ENCODE data around the gene PTTG1IP2.

PTTG1IP2 gene

DNA sequence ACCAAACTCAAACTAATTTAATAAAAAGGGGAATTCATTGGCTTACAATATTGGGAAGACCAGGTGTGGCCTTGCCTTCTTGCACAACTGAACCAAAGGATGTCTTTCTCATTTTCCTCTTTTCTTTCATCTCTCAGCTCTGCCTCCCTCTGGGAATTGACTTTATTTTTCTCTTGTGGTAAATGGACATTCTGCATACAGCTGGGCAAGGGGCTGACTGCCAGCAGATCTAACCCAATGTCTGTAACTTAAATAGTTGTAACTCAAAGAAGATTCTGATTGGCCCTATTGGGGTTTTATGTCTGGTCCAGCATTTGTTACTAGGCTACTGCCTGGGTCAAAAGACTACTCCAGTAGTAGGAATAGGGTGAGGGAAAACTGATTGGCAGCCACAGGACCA, 15.3 kb downstream of the PTTG1IP2 start:
- no peak for DNase-seq

DNA sequence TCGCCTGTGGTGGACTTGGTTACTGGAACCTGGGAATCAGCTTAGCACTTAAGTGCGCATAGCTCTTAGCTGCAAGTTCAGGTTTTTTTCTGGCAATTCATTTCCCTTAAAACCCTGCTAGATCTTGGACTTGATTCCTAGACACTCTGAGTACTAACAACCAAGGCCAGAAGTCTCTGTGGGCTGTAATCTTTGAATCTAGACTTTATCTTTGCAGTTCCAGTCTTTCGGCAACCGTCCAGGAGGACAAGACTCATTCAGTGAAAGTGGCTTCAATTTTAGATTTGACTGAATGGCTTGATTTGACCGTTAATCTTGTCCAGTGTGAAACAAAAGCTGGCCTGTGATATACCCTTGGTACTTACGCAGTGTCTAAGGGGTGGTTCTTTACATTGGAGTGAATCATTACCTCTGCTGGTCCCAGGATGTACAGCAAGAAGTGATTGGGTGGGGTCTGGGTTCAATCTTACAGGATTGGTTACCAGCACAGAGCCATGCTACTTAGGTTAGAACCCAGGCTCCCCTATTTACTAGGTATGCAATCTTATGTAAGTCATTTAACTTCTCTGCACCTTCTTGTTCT, 16.4 kb downstream of the PTTG1IP2 start:
- no peak for DNase-seq

DNA sequence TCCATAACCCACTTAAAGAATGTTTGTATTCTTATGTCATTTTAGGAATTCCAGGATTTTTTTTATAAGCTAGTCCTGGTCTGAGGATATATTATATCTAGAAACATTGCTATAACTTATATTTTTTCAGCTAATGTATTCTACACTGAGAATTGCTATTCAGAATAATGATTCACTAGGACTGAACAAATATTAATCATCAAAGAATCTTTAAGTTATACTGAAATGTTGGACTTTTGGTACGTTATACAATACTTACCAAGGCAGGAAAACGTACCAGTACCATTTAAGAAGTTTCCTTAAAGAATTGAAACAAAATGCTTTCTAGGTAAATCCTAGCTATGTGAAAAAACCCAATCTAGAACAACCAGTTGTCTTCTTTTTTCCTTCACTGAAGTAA, 18.4 kb downstream of the PTTG1IP2 start:
- no peak for DNase-seq

DNA sequence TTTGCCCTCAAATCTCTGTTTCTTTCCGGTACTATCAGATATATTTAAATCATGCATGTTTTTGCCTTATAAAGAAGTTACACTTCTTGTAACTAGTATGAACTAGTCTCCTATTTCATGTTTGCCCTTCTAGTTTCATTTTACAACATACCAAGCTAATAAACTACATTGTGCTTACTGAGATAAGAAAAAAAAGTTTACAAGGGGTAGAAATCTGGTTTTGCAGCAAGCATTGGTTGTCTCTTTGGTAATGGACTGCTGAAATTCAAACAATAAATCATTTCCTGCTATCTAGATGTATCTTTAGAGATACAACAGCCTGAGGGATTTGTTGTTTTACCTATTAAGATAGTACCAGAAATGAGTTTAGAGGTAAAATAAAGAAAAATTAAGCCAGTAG, 18.8 kb downstream of the PTTG1IP2 start:
- DNase-seq: no peak

DNA sequence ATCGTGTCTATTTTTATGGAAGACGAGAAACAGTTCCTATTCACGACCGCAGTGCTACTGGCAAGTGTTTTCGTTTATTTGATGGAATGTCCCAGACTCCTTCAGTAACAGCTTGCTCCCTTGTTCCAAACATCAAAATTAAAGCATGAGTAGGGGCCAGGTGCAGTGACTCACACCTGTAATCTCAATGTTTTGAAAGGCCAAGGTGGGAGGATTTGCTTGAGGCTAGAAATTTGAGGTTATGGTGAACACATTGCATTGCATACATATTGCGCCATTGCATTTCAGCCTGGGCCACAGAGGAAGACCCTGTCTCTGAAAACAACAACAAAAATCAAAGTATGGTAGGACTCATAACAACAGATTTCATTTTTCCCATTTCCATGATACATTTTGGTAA, 22.8 kb downstream of the PTTG1IP2 start:
- DNase-seq: no peak

DNA sequence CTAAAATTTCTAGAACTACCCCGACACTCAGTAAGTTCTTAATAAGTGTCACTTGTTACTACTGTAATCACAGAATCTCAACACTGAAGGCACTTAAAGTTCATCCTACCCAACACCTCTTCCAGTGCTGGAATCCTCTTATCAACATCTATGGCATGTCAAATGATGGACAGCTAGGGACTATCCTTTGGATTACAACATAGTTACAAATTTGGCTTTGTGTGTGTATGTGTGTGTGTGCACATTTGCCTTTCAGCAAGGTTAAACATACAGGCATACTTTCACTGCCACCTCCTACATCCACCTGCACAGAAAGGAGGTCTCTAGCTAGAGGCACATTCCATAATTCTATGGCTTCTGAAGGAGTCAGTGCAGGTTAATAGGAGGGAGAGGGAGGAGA, 25.8 kb downstream of the PTTG1IP2 start:
- no peak for DNase-seq

DNA sequence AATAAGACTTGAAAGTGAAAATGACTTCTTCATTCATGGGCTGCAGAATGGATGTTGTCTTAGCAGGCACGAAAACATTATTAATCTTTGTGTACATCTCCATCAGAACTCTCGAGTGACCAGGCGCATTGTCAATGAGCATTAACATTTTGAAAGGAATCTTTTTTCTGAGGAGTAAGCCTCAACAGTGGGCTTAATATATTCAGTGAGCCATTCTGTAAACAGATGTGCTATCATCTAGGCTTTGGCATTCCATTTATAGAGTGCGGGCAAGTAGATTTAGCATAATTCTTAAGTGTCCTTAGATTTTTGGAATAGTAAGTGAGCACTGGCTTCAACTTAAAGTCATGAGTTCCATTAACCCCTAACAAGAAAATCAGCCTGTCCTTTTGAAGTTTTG, 33.1 kb downstream of the PTTG1IP2 start:
- no peak for DNase-seq

DNA sequence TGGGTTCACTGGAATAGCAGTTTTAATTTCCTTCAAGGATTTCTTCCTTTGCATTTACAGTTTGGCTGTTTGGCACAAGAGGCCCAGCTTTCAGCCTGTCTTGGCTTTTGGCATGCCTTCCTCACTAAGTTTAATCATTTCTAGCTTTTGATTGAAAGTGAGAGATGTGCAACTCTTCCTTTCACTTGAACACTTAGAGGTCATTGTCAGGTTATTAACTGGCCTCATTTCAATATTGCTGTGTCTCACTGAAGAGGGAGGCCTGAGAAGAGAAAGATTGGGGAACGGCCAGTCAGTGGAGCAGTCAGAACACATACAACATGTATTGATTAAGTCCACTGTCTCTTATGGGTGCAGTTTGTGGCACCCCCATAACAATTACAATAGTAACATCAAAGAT, 33.9 kb downstream of the PTTG1IP2 start:
- no peak for DNase-seq

DNA sequence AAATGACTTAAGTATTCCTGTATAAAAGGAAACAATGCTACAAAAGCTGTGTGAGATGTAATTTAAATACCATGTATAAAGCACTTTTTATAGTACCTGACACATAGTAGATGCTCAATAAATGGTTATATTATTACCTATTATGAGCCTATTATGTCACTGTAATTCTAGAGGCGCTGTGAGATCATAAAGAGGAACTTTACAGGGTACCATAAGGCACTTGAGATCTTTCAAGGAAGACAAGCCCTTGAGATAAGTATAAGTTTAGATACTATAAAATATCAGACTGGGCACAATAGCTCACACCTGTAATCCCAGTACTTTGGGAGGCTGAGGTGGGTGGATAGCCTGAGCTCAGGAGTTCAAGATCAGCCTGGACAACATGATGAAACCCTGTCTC, 38.3 kb downstream of the PTTG1IP2 start:
- no peak for DNase-seq

DNA sequence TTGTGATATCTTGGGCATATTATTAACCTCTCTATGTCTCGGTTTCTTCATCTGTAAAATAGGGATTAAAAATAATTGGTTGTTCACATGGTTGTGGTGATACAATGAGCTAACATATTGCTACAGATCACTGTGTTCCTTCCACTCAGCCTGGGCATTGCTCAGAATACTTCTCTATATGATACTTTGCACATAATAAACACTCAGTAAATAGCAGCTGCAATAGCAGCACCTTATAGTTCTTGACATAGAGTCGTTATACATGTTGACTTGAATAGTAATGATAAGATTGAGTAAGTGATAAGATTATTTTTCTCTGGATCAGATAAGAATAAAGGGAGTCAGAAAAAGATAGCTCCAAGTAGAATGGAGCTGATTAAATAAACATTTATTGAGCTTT, 42.3 kb downstream of the PTTG1IP2 start:
- no peak for DNase-seq

DNA sequence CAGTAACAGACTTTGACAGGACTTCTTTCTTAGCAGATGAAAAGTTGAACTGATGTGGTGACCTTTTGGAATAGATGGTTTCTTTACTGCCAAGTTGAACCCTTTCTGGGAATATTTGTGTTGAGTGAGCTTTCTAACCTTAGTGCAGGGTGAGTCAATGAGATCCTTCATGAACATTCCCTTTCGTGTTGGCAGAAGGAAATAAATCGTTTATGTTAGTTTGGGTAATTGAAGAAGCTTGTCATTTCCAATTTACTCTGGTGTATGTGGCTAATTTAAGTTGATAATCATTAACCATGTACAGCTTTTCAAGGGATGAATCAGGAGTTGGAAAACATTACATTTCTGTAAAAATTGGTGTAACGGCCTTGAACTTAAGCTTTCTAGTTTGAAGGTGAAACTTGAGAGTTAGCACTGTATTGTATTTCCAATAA, 43.4 kb downstream of the PTTG1IP2 start:
- DNase-seq: no peak

DNA sequence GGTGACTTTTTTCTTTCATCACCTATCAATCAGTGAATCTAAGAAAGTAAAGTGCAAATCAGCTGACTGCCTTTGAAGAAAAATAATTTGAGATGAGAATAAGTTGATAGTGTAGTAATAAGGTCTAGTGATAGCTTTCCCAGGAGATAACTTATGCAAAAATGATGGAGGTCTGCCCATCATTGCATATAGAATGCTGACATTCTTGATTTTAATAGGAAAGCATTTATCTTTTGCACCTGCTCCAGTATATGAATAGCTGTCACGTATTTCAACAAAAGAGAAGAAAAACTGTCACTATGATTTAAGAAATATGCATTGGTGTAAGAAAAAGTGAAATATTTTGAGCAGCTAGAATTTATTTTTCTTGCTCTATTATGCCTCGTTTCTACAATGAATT, 46.8 kb downstream of the PTTG1IP2 start:
- no peak for DNase-seq

DNA sequence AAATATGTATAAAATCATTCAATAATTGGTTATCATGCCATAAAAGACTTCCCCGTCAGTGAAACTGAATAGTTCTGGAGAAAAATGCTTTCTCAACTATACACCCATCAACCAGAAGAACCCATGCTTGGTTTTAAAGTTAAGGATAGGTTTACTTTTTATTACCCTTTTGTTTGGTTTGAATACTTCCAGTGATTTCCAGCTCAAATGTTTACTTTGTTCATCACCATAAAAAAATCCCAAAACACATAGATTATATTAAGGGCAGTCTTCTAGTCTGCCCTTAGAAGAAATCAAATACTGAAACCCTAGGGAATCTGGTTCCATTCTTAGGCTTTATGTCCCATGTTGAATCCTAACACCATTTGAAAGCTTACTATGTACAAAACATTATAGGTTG, 49.2 kb downstream of the PTTG1IP2 start:
- no peak for DNase-seq

DNA sequence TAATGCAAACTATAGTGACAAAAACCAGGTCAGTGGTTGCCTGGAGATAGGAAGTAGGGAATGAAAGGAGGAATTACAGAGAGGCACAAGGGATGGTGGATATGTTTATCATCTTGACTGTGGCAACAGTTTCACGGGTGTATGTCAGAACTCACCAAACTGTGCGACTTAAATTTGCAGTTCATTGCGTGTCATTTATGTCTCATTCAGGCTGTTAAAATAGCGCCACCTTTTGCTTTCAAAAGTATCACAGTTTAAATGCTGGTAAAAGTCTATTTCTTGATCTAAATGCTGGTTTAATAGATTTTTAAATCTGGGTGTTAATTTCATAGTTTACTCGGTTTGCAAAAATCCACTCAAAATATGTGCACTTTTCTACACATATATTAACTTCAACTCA, 51.0 kb downstream of the PTTG1IP2 start:
- DNase-seq: no peak

DNA sequence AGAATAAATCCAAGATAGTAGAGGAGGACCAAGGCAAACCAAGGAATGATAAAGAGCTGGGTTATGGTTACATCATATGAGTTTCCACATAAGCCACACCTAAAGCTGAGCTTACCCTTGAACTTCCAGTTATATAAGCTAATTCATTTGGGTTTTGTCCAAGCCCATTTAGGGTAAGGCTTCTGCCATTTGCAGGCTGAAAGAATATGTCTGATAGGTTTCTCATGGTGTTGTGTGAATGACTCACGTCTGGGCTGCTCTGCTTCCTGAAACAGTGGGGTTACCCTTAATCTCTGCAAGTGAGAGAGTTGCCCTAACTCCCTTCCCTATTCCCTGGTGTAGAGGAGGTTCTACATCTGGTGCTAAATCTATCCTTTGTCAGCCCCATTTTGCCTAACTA, 60.8 kb downstream of the PTTG1IP2 start:
- no peak for DNase-seq

DNA sequence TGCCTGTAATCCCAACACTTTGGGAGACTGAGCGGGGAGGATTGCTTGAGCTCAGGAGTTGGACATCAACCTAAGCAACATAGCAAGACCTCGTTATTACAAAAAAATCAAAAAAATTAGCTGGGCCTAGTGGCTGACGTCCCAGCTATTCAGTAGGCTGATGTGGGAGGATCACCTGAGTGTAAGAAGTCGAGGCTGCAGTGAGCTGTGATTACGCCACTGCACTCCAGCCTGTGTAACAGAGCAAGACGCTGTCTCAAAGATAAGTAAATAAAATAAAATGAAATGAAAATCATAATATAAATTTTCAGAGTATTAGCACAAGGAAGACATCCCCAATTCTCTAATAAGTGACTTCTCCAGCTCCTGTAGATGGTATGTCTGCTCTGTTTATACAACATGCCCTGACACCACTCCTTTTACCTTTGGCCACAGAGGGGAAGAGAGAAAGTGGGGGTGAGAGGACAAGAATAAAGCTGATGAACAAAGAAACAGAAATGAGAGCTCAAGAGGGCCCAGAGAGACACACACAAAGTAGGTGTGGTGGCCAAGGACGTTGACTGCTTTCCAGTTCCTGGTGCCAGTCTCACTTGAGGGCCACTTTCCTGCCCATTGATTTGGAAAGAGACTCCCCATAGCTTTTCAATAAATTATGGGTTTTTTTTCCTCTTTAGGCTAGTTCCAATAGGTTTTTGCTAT, 62.9 kb downstream of the PTTG1IP2 start:
- no peak for DNase-seq

DNA sequence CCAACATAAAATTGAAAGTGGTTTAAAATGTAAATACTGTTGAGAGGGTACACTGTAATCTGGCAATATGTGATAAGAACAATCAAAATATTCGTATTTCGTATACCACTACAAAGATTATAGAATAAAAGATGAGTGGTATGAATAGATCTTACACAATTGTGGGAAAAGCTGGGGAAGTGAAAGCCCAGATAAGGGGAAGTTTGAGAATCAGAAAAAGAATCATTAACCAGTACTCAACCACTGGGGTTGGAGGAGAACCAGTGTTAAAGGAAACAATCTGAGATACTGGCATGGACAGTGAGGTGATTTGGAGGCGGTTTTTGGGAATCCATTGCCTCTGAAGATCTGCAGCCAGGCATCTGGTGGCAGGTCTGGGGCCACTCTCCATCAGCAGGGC, 67.0 kb downstream of the PTTG1IP2 start:
- no peak for DNase-seq

DNA sequence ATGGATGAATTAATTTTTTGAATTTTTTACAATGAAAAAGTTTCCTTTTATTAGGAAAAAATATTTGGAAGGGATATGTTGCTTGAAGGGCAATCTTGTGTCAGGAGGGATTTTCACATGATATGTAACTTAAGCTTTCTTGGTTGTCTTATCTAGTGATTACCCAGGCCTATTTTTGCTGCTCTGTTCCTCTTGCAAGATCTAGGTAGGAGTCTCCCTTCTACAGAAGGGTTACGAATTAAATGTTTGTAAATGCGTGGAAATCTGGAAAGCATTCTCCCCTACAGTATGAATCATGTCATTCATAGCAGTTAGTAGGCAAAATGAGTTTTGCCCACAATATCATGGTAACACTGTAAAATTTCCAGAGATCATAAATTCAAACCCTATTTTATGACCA, 69.0 kb downstream of the PTTG1IP2 start:
- DNase-seq: no peak

DNA sequence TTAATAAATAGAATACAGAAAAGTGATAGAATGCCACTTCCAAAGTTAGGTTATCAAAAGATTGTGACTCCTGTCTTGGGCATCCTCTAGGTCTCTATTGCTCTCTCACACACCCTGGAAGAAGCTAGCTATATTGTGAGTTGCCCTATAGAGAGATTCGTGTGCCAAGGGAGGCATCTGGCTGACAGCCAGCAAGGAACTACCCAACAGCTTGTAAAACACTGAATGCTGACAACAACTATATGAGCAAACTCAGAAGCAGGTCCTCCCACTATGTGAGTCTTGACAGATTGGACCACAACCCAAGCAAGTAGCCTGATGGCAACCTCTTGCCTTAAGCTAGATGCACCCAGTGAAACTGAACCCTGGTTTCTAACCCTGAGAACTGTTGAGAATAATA, 71.0 kb downstream of the PTTG1IP2 start:
- DNase-seq: no peak

DNA sequence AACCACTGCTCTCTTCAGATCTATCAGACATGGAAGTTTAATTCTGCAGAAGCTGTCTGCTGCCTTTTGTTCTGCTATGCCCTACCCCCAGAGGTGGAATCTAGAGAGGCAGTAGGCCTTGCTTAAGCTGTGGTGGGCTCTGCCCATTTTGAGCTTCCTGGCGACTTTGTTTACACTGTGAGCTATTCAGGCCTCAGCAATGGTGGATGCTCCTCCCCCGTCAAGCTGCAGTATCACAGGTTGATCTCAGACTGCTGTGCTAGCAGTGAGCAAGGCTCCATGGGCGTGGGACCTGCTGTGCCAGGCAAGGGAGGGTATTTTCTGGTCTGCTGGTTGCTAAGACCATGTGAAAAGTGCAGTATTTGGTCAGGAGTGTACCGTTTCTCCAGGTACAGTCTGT, 81.6 kb downstream of the PTTG1IP2 start:
- no peak for DNase-seq

DNA sequence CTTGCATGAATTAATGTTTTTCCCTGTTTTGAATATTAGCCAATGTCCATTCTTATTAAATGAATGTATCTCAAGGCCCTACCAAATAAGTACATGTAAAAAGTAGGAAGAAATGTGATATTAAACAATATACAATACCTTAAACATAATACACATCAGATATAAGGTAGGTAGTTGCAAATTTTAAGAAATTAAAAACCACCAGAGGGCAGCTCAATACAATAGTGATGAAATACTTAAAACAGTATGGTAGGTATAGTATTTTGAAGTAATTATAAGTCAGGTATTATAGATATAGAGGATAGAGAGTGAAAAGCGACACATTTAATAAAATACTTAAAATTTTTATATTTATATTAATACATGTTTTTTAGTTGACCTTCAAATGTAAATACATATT, 83.1 kb downstream of the PTTG1IP2 start:
- no peak for DNase-seq

DNA sequence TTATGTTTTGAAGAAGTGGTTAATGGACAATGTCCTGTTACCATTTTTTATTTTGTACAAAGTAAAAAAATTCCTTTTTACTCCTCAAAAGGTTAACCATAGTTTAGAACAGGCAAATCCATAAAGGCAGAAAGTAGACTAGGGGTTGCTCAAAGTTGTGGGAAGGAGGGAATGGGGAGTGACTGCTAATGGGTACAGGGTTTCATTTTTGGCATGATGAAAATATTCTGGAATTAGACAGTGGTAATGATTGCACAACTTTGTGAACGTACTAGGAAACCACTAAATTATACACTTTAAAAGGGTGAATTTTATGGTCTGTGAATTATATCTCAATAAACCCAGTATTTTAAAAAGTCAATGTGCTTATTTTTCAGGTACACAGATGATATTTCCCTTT, 91.3 kb downstream of the PTTG1IP2 start:
- no peak for DNase-seq

Measured in NCI-H1694 (cell line).